HL-60 (cell line): ENCODE results near the gene BICD2.

Experiments
- DNase-seq, 2 experiments: peaks; one replicate each; pipeline ENCODE4 v3.0.0-alpha.2; 2010 to 2020; ENCODE audit warnings: low read depth in 1 of 2, low spot score in 1 of 2
- H3K27ac ChIP-seq: fragments of 250-450 bp; sonication (Bioruptor Pico); replicated peaks from 2 replicates; pipeline ENCODE4 v1.5.1; 2020; ENCODE audit warnings: mild to moderate bottlenecking, moderate library complexity
- H3K27me3 ChIP-seq: fragments of 250-450 bp; sonication (Bioruptor Pico); 2 replicates; pipeline ENCODE4 v1.5.1; 2021; ENCODE audit warnings: mild to moderate bottlenecking, moderate library complexity; ENCODE audit not compliant: insufficient read depth, poor library complexity, severe bottlenecking
- H3K4me3 ChIP-seq: replicated peaks from 2 replicates; pipeline ENCODE4 v1.5.1; 2011; ENCODE audit warnings: mild to moderate bottlenecking, control low read depth, low read length; ENCODE audit not compliant: insufficient read depth
- GABPA ChIP-seq: IDR thresholded peaks from 2 replicates; pipeline ENCODE4 v1.6.1; 2012; ENCODE audit warnings: low read depth
- POLR2AphosphoS5 ChIP-seq: IDR thresholded peaks from 2 replicates; pipeline ENCODE4 v1.6.1; 2012; ENCODE audit warnings: low read depth
- SPI1 ChIP-seq: IDR thresholded peaks from 2 replicates; pipeline ENCODE4 v1.6.1; 2012; ENCODE audit warnings: low read depth, mild to moderate bottlenecking, borderline replicate concordance
- TF ChIP-seq, protein P1 (sequence below): IDR thresholded peaks from 2 replicates; pipeline ENCODE4 v1.6.1; 2012; ENCODE audit warnings: low read depth; ENCODE audit not compliant: insufficient replicate concordance
- TF ChIP-seq, protein P2 (sequence below): IDR thresholded peaks from one replicate; pipeline ENCODE4 v1.5.1; 2011; ENCODE audit warnings: low read length, control low read depth, inconsistent platforms; ENCODE audit not compliant: insufficient read depth

The BICD2 gene

GRCh38 chr9:92780206-92780605 is 15.6 kb upstream of the BICD2 start:
- TF ChIP-seq, protein P1, sequence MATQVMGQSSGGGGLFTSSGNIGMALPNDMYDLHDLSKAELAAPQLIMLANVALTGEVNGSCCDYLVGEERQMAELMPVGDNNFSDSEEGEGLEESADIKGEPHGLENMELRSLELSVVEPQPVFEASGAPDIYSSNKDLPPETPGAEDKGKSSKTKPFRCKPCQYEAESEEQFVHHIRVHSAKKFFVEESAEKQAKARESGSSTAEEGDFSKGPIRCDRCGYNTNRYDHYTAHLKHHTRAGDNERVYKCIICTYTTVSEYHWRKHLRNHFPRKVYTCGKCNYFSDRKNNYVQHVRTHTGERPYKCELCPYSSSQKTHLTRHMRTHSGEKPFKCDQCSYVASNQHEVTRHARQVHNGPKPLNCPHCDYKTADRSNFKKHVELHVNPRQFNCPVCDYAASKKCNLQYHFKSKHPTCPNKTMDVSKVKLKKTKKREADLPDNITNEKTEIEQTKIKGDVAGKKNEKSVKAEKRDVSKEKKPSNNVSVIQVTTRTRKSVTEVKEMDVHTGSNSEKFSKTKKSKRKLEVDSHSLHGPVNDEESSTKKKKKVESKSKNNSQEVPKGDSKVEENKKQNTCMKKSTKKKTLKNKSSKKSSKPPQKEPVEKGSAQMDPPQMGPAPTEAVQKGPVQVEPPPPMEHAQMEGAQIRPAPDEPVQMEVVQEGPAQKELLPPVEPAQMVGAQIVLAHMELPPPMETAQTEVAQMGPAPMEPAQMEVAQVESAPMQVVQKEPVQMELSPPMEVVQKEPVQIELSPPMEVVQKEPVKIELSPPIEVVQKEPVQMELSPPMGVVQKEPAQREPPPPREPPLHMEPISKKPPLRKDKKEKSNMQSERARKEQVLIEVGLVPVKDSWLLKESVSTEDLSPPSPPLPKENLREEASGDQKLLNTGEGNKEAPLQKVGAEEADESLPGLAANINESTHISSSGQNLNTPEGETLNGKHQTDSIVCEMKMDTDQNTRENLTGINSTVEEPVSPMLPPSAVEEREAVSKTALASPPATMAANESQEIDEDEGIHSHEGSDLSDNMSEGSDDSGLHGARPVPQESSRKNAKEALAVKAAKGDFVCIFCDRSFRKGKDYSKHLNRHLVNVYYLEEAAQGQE = no peak
- no peak for TF ChIP-seq POLR2AphosphoS5
- peak; percentile 49; the same call in 1 of the 2 replicates for TF ChIP-seq SPI1
- DNase-seq = peak in 1 of 2 experiments; percentile 14
- Histone ChIP-seq H3K27ac (no peak overlapping the region), H3K4me3 (no peak overlapping the region), H3K27me3 (no peaks in the 10 kb centered on the region)

DNA sequence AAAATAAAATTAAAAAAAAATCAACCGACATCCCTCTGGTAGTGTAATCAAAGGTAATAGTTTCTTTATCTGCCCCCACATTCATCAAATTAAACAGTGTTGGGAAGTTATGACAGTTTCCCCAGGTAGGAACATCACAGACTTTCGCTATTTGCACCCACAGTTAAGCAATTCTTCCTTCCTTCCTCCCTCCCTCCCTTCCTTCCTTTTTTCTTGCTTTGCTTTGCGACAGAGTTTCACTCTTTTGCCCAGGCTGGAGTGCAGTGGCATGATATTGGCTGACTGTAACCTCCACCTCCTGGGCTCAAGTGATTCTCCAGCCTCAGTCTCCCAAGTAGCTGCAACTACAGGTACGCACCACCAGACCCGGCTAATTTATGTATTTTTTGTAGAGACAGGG is 10.8 kb upstream of the BICD2 start:
- Histone ChIP-seq H3K27ac (peak overlapping the region; percentile 28), H3K4me3 (no peak overlapping the region)

GRCh38 chr9:92774274-92774673 is 9.6 kb upstream of the BICD2 start:
- no peak overlapping the region for H3K27ac ChIP-seq
- H3K4me3 ChIP-seq = no peak overlapping the region
- no peak for DNase-seq
- TF ChIP-seq, protein P2, sequence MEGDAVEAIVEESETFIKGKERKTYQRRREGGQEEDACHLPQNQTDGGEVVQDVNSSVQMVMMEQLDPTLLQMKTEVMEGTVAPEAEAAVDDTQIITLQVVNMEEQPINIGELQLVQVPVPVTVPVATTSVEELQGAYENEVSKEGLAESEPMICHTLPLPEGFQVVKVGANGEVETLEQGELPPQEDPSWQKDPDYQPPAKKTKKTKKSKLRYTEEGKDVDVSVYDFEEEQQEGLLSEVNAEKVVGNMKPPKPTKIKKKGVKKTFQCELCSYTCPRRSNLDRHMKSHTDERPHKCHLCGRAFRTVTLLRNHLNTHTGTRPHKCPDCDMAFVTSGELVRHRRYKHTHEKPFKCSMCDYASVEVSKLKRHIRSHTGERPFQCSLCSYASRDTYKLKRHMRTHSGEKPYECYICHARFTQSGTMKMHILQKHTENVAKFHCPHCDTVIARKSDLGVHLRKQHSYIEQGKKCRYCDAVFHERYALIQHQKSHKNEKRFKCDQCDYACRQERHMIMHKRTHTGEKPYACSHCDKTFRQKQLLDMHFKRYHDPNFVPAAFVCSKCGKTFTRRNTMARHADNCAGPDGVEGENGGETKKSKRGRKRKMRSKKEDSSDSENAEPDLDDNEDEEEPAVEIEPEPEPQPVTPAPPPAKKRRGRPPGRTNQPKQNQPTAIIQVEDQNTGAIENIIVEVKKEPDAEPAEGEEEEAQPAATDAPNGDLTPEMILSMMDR = no peak
- TF ChIP-seq SPI1 (no peak), GABPA (no peak), POLR2AphosphoS5 (no peak)
- TF ChIP-seq, protein P1 = no peak
- no peaks in the 10 kb centered on the region for H3K27me3 ChIP-seq

More for the DNA sequence above, 10.8 kb upstream of the BICD2 start:
- 0 out of 2 replicates have a peak, but pooled peaks have one; percentile 22 for TF ChIP-seq POLR2AphosphoS5
- peak; percentile 62; the same call in 1 of the 2 replicates for TF ChIP-seq SPI1
- TF ChIP-seq, protein P1 = no peak
- peak; percentile 61 to 65 for DNase-seq
- no peaks in the 10 kb centered on the region for H3K27me3 ChIP-seq

DNA sequence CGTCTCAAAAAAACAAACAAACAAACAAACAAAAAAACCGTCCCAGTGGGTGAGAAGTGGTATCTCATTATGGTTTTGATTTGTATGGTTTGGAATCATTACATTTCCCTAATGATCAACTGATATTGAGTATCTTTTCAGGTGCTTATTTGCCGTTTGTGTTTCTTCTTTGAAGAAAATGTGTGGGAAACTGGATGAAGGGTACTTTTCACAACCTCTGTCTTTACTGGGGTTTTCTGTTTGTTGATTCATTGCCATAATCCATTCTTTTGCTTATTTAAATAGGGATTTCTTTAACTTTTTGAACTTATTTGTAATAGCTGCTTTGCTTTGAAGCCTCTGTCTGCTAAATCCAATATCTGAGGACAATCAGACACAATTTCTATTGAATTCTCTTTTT is 9.2 kb upstream of the BICD2 start:
- Histone ChIP-seq H3K4me3 (no peak overlapping the region), H3K27ac (no peak overlapping the region), H3K27me3 (no peaks in the 10 kb centered on the region)
- no peak for TF ChIP-seq POLR2AphosphoS5
- no peak for TF ChIP-seq SPI1
- TF ChIP-seq, protein P2 = no peak
- TF ChIP-seq, protein P1 = no peak
- no peak for TF ChIP-seq GABPA
- DNase-seq = no peak
